WTC11 (cell line): ENCODE results near the gene FBXW2. TPM values are rescaled to one million over a fixed set of nuclear protein-coding genes. Genes with fewer than 3 reads are reported as not detected.

Experiments
- ATAC-seq: fragments of 200-7000 bp; cut with Tn5 transposase; 2 replicates; pipeline ENCODE4 v1.10.0; 2021; ENCODE audit warnings: mild to moderate bottlenecking, moderate library complexity
- CTCF ChIA-PET: fragments of 300-600 bp; sonication (Branson Sonifier 250); formaldehyde crosslinking; loops from one replicate; lab custom pipeline; 2021; ENCODE audit warnings: antibody characterized with exemption; lab: Charles Lee
- POLR2A ChIA-PET: fragments of 350-600 bp; sonication (Branson Sonifier 250); formaldehyde crosslinking; loops from one replicate; lab custom pipeline; 2021; ENCODE audit warnings: antibody characterized with exemption; lab: Charles Lee
- DNase-seq: peaks from one replicate; pipeline ENCODE4 v3.0.0; 2021; ENCODE audit warnings: low spot score
- H3K27ac Mint-ChIP-seq: 2 replicates; pipeline ENCODE4 v1.8.0; 2021; ENCODE audit warnings: mixed read lengths
- H3K27me3 Mint-ChIP-seq: 2 replicates; pipeline ENCODE4 v1.8.0; 2021; ENCODE audit warnings: low read depth, mild to moderate bottlenecking, moderate library complexity, mixed read lengths
- H3K36me3 Mint-ChIP-seq: 2 replicates; pipeline ENCODE4 v1.8.0; 2021; ENCODE audit warnings: mixed read lengths
- H3K4me1 Mint-ChIP-seq: 2 replicates; pipeline ENCODE4 v1.8.0; 2022; ENCODE audit warnings: mixed read lengths
- H3K4me3 Mint-ChIP-seq: 2 replicates; pipeline ENCODE4 v1.8.0; 2021; ENCODE audit warnings: mild to moderate bottlenecking, moderate library complexity, mixed read lengths
- H3K9me3 Mint-ChIP-seq: 2 replicates; pipeline ENCODE4 v1.8.0; 2021; ENCODE audit warnings: mixed read lengths
- CBFB ChIP-seq: sonication (generic); formaldehyde crosslinking; IDR thresholded peaks from 2 replicates; pipeline ENCODE4 v1.8.1; 2022; ENCODE audit warnings: mild to moderate bottlenecking, low read depth, missing genetic modification reagents
- CREM ChIP-seq: sonication (generic); formaldehyde crosslinking; IDR thresholded peaks from 2 replicates; pipeline ENCODE4 v1.8.1; 2022; ENCODE audit warnings: mild to moderate bottlenecking, missing genetic modification reagents, moderate library complexity
- CTCF ChIP-seq: fragments of 200-600 bp; IDR thresholded peaks from 2 replicates; pipeline ENCODE4 v1.8.0; 2022; ENCODE audit warnings: antibody characterized with exemption
- E2F5 ChIP-seq: sonication (generic); formaldehyde crosslinking; IDR thresholded peaks from 2 replicates; pipeline ENCODE4 v1.8.1; 2022; ENCODE audit warnings: mild to moderate bottlenecking, moderate library complexity, missing genetic modification reagents
- ELF4 ChIP-seq: sonication (generic); formaldehyde crosslinking; IDR thresholded peaks from 2 replicates; pipeline ENCODE4 v1.8.1; 2022; ENCODE audit warnings: low read depth, mild to moderate bottlenecking, moderate library complexity, missing genetic modification reagents
- GABPB1 ChIP-seq: sonication (generic); formaldehyde crosslinking; IDR thresholded peaks from 2 replicates; pipeline ENCODE4 v1.8.1; 2023; ENCODE audit warnings: mild to moderate bottlenecking, missing genetic modification reagents
- GTF2I ChIP-seq: fragments of 250-450 bp; sonication (Bioruptor Pico); conservative IDR thresholded peaks from 2 replicates; pipeline ENCODE4 v1.4.0; 2021; ENCODE audit warnings: mild to moderate bottlenecking
- MYBL2 ChIP-seq: sonication (generic); formaldehyde crosslinking; IDR thresholded peaks from 2 replicates; pipeline ENCODE4 v1.8.1; 2023; ENCODE audit warnings: mild to moderate bottlenecking, moderate library complexity, missing genetic modification reagents
- RELA ChIP-seq: sonication (generic); formaldehyde crosslinking; IDR thresholded peaks from 2 replicates; pipeline ENCODE4 v1.8.1; 2022; ENCODE audit warnings: missing genetic modification reagents, mild to moderate bottlenecking, borderline replicate concordance
- SMAD4 ChIP-seq: sonication (generic); formaldehyde crosslinking; IDR thresholded peaks from 2 replicates; pipeline ENCODE4 v1.8.0; 2022; ENCODE audit warnings: mild to moderate bottlenecking, missing genetic modification reagents
- TCF7 ChIP-seq: sonication (generic); formaldehyde crosslinking; IDR thresholded peaks from 2 replicates; pipeline ENCODE4 v1.8.0; 2022; ENCODE audit warnings: mild to moderate bottlenecking, low read depth, missing genetic modification reagents, moderate library complexity
- ZNF138 ChIP-seq: sonication (generic); formaldehyde crosslinking; conservative IDR thresholded peaks from 2 replicates; pipeline ENCODE4 v1.8.1; 2022; ENCODE audit warnings: mild to moderate bottlenecking, moderate library complexity, missing genetic modification reagents
- ZNF263 ChIP-seq: sonication (generic); formaldehyde crosslinking; IDR thresholded peaks from 2 replicates; pipeline ENCODE4 v1.8.1; 2022; ENCODE audit warnings: low read depth, mild to moderate bottlenecking, moderate library complexity, missing genetic modification reagents
- ZNF317 ChIP-seq: sonication (generic); formaldehyde crosslinking; IDR thresholded peaks from 2 replicates; pipeline ENCODE4 v1.8.1; 2023; ENCODE audit warnings: low read depth, mild to moderate bottlenecking, moderate library complexity, missing genetic modification reagents, borderline replicate concordance
- ZNF423 ChIP-seq: fragments of 250-450 bp; sonication (Bioruptor Pico); IDR thresholded peaks from 2 replicates; pipeline ENCODE4 v2.1.2; 2022; ENCODE audit warnings: mild to moderate bottlenecking, moderate library complexity
- total RNA-seq: library from RNA; stranded (reverse); gene quantifications from 3 replicates; pipeline ENCODE4 v1.2.3, GENCODE V29; 2021
- TF ChIP-seq, protein P1 (sequence below): sonication (generic); formaldehyde crosslinking; IDR thresholded peaks from 2 replicates; pipeline ENCODE4 v1.8.1; 2023; ENCODE audit warnings: mild to moderate bottlenecking, missing genetic modification reagents, moderate library complexity
- TF ChIP-seq, protein P2 (sequence below): sonication (generic); formaldehyde crosslinking; IDR thresholded peaks from 2 replicates; pipeline ENCODE4 v1.8.1; 2023; ENCODE audit warnings: mild to moderate bottlenecking, missing genetic modification reagents, moderate library complexity
- TF ChIP-seq, protein P3 (sequence below): fragments of 250-450 bp; sonication (Bioruptor Pico); IDR thresholded peaks from 2 replicates; pipeline ENCODE4 v2.1.2; 2022; ENCODE audit warnings: mild to moderate bottlenecking, moderate library complexity

FBXW2 gene
- total RNA-seq, 1 experiment from 2014 or later: 59.8 TPM

GRCh38 chr9:120735415-120736126, 57.6 kb downstream of the FBXW2 start:
- TF ChIP-seq MYBL2 (CRISPR knock-in tag) (no peak), GABPB1 (CRISPR knock-in tag) (peak; percentile 98), E2F5 (CRISPR knock-in tag) (no peak)
- ATAC-seq (no peak), DNase-seq (no peak)
- ChIA-PET POLR2A (no interaction called here), CTCF (interaction anchor here (1.0 to 1.5 kb wide), 2 partner anchors 20 to 320 kb away, joined by 3 to 6 read pairs; no protein-coding TSS in a partner anchor)
- no peak overlapping the region for H3K27ac Mint-ChIP-seq
- no peaks in the 10 kb centered on the region for H3K36me3 Mint-ChIP-seq
- 0 out of 2 replicates have a peak, but pooled peaks cover 2% of the 10 kb centered on the region for H3K4me1 Mint-ChIP-seq
- no peaks in the 10 kb centered on the region; the same call in 1 of the 2 replicates for H3K27me3 Mint-ChIP-seq
- no peak overlapping the region for H3K4me3 Mint-ChIP-seq
- H3K9me3 Mint-ChIP-seq: no peaks in the 10 kb centered on the region

GRCh38 chr9:120734607-120735410, 58.4 kb downstream of the FBXW2 start:
- no peak for ATAC-seq
- no peak overlapping the region for H3K4me3 Mint-ChIP-seq
- no peaks in the 10 kb centered on the region for H3K36me3 Mint-ChIP-seq
- TF ChIP-seq GTF2I (CRISPR knock-in tag): no peak
- TF ChIP-seq, protein P1, sequence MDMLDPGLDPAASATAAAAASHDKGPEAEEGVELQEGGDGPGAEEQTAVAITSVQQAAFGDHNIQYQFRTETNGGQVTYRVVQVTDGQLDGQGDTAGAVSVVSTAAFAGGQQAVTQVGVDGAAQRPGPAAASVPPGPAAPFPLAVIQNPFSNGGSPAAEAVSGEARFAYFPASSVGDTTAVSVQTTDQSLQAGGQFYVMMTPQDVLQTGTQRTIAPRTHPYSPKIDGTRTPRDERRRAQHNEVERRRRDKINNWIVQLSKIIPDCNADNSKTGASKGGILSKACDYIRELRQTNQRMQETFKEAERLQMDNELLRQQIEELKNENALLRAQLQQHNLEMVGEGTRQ (CRISPR knock-in tag): no peak
- no peak for TF ChIP-seq TCF7 (CRISPR knock-in tag)
- no peak for TF ChIP-seq ZNF263 (CRISPR knock-in tag)
- TF ChIP-seq, protein P2, sequence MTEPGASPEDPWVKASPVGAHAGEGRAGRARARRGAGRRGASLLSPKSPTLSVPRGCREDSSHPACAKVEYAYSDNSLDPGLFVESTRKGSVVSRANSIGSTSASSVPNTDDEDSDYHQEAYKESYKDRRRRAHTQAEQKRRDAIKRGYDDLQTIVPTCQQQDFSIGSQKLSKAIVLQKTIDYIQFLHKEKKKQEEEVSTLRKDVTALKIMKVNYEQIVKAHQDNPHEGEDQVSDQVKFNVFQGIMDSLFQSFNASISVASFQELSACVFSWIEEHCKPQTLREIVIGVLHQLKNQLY (CRISPR knock-in tag): no peak
- no peak for TF ChIP-seq ZNF138 (CRISPR knock-in tag)
- TF ChIP-seq RELA: no peak
- no peak for TF ChIP-seq SMAD4
- TF ChIP-seq ZNF317 (CRISPR knock-in tag): no peak
- TF ChIP-seq CBFB (CRISPR knock-in tag): no peak
- TF ChIP-seq CREM (CRISPR knock-in tag): no peak
- TF ChIP-seq CTCF: no peak
- TF ChIP-seq, protein P3, sequence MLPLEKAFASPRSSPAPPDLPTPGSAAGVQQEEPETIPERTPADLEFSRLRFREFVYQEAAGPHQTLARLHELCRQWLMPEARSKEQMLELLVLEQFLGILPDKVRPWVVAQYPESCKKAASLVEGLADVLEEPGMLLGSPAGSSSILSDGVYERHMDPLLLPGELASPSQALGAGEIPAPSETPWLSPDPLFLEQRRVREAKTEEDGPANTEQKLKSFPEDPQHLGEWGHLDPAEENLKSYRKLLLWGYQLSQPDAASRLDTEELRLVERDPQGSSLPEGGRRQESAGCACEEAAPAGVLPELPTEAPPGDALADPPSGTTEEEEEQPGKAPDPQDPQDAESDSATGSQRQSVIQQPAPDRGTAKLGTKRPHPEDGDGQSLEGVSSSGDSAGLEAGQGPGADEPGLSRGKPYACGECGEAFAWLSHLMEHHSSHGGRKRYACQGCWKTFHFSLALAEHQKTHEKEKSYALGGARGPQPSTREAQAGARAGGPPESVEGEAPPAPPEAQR (CRISPR knock-in tag): no peak
- TF ChIP-seq ELF4 (CRISPR knock-in tag): no peak
- no peak for TF ChIP-seq ZNF423 (CRISPR knock-in tag)
- TF ChIP-seq, all 79 proteins: peak for 0
- no peaks in the 10 kb centered on the region; the same call in 1 of the 2 replicates for H3K27me3 Mint-ChIP-seq
- no peak for DNase-seq
- ChIA-PET CTCF (interaction anchor here (1.0 kb wide), 1 partner anchor 321 kb away, joined by 3 read pairs; no protein-coding TSS in a partner anchor), POLR2A (interaction anchor here (0.6 kb wide), 1 partner anchor 99 kb away, joined by 3 read pairs; no protein-coding TSS in a partner anchor)
- no peaks in the 10 kb centered on the region for H3K9me3 Mint-ChIP-seq
- peaks cover 5% of the 10 kb centered on the region; the same call in 1 of the 2 replicates for H3K4me1 Mint-ChIP-seq
- no peak overlapping the region for H3K27ac Mint-ChIP-seq
